Glutamatergic neuron (in vitro differentiated cells): ENCODE results near the gene UPK1A. TPM values are rescaled to one million over a fixed set of nuclear protein-coding genes. Genes with fewer than 3 reads are reported as not detected.
"Not testable (repeated sequence)": the region's sequence is repeated elsewhere in the genome, so short reads cannot be mapped to it uniquely, and the experiment has no call there.

Experiments
- DNase-seq: peaks from one replicate; pipeline ENCODE4 v3.0.0; 2022
- H3K27ac Mint-ChIP-seq: one replicate; pipeline ENCODE4 v1.8.0; 2020; ENCODE audit warnings: mild to moderate bottlenecking, mixed read lengths, inconsistent platforms; ENCODE audit not compliant: unreplicated experiment
- H3K27me3 Mint-ChIP-seq: one replicate; pipeline ENCODE4 v1.8.0; 2020; ENCODE audit warnings: mild to moderate bottlenecking, moderate library complexity, mixed read lengths, inconsistent platforms; ENCODE audit not compliant: unreplicated experiment
- H3K36me3 Mint-ChIP-seq: one replicate; pipeline ENCODE4 v1.8.0; 2020; ENCODE audit warnings: mild to moderate bottlenecking, mixed read lengths, inconsistent platforms; ENCODE audit not compliant: unreplicated experiment
- H3K4me1 Mint-ChIP-seq: one replicate; pipeline ENCODE4 v1.8.0; 2020; ENCODE audit warnings: mild to moderate bottlenecking, low read depth, mixed read lengths, inconsistent platforms; ENCODE audit not compliant: unreplicated experiment
- H3K4me3 Mint-ChIP-seq: one replicate; pipeline ENCODE4 v1.8.0; 2020; ENCODE audit warnings: mild to moderate bottlenecking, mixed read lengths, inconsistent platforms; ENCODE audit not compliant: unreplicated experiment
- H3K9me3 Mint-ChIP-seq: one replicate; pipeline ENCODE4 v1.8.0; 2020; ENCODE audit warnings: mild to moderate bottlenecking, moderate library complexity, mixed read lengths, inconsistent platforms; ENCODE audit not compliant: unreplicated experiment
- total RNA-seq: library from RNA; stranded (reverse); fragmentation: NEBNext Ultra II Directional; extraction: Animal tissue kit (Norgen Biotek cat#: 25700); gene quantifications from one replicate; pipeline ENCODE4 v1.2.1, GENCODE V29; 2021; ENCODE audit not compliant: unreplicated experiment
- TF ChIP-seq, protein P1 (sequence below): fragments of 200-600 bp; sonication (generic); IDR thresholded peaks from one replicate; pipeline ENCODE4 v1.5.0; 2021; ENCODE audit not compliant: partially characterized antibody, unreplicated experiment

UPK1A gene
- total RNA-seq, 1 donor from 2014 or later: not detected

DNA sequence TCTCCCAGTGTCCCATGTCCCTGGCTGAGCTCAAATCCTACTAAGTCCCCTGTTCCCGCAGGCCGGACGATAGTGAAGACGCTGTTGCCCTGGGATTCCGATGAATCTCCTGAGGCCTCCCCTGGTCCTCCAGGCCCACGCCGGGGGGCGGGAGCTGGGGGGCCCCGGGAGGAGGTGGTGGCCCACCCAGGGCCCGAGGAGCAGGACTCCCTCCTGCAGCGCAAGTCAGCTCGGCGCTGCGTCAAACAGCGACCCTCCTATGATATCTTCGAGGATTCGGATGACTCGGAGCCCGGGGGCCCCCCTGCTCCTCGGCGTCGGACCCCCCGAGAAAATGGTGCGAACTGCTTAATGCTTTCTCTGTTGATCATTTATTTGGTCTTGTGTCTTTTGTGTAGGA is 57.4 kb downstream of the UPK1A start:
- H3K27ac Mint-ChIP-seq: no peak overlapping the region
- peaks cover 5% of the 10 kb centered on the region for H3K4me1 Mint-ChIP-seq
- peaks cover 4% of the 10 kb centered on the region for H3K36me3 Mint-ChIP-seq
- H3K9me3 Mint-ChIP-seq: peaks cover 9% of the 10 kb centered on the region
- DNase-seq: no peak
- TF ChIP-seq, protein P1, sequence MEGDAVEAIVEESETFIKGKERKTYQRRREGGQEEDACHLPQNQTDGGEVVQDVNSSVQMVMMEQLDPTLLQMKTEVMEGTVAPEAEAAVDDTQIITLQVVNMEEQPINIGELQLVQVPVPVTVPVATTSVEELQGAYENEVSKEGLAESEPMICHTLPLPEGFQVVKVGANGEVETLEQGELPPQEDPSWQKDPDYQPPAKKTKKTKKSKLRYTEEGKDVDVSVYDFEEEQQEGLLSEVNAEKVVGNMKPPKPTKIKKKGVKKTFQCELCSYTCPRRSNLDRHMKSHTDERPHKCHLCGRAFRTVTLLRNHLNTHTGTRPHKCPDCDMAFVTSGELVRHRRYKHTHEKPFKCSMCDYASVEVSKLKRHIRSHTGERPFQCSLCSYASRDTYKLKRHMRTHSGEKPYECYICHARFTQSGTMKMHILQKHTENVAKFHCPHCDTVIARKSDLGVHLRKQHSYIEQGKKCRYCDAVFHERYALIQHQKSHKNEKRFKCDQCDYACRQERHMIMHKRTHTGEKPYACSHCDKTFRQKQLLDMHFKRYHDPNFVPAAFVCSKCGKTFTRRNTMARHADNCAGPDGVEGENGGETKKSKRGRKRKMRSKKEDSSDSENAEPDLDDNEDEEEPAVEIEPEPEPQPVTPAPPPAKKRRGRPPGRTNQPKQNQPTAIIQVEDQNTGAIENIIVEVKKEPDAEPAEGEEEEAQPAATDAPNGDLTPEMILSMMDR: no peak
- H3K27me3 Mint-ChIP-seq: peaks cover 5% of the 10 kb centered on the region
- no peak overlapping the region for H3K4me3 Mint-ChIP-seq

DNA sequence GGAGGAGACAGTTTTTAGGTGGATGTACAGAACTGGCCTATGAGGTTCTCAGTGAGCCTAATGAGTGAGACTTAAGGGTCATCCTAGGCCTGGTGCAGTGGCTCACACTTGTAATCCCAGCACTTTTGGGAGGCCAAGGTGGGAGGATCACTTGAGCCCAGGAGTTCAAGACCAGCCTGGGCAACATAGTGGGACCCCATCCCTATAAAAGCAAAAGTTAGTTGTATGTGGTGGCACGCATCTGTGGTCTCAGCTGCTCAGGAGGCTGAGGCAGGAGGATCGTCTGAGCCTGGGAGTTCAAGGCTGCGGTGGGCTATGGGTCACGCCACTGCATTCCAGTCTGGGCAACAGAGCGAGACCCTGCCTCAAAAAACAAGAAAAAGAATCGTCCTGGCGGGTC is 57.8 kb downstream of the UPK1A start:
- H3K4me3 Mint-ChIP-seq, H3K9me3 Mint-ChIP-seq, H3K27ac Mint-ChIP-seq: not testable (repeated sequence)

DNA sequence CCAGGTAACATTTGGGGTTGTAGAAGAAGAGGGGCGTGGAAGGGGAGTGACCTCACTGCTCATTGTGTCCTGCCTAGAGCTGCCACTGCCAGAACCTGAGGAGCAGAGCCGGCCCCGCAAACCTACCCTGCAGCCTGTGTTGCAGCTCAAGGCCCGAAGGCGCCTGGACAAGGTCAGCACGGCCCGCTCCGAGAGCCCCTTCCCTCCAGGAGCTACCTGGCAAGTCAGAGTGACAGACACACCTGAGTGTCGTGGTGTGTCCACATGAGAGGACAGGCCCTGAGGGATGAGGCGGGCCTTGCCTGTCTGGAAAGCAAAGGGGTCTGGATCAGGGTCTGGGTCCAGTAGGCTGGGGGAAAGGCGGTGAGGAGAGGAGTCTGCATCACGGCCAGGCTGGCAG is 58.2 kb downstream of the UPK1A start:
- Mint-ChIP-seq H3K4me3 (no peak overlapping the region), H3K27ac (no peak overlapping the region), H3K9me3 (peaks cover 9% of the 10 kb centered on the region), H3K27me3 (peaks cover 4% of the 10 kb centered on the region), H3K4me1 (peaks cover 2% of the 10 kb centered on the region), H3K36me3 (peaks cover 4% of the 10 kb centered on the region)
- DNase-seq: no peak
- TF ChIP-seq, protein P1: no peak

More for the DNA sequence above, 57.8 kb downstream of the UPK1A start:
- not testable (repeated sequence) for H3K36me3 Mint-ChIP-seq, H3K27me3 Mint-ChIP-seq, DNase-seq, H3K4me1 Mint-ChIP-seq

DNA sequence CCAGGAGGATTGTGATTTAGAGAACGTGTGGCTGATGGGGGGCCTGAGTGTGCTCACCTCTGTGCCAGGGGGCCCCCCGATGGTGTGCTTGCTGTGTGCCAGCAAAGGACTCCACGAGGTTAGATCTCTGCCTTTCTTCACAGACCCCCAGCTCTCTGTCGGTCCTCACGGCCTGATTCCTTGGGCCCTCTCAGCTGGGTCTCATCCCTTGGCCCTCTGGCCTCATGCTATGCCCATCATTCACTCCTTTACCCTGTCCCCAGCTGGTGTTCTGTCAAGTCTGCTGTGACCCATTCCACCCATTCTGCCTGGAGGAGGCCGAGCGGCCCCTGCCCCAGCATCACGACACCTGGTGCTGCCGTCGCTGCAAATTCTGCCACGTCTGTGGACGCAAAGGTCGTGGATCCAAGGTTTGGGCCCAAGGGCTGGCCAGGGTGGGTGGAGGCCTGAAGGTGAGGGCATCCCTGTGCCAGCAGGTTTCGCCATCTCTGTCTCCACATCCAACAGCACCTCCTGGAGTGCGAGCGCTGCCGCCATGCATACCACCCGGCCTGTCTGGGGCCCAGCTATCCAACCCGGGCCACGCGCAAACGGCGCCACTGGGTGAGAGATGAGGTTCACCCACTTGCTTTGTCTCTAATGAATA is 59.0 kb downstream of the UPK1A start:
- H3K4me3 Mint-ChIP-seq: no peak overlapping the region
- TF ChIP-seq, protein P1: no peak
- peaks cover 9% of the 10 kb centered on the region for H3K9me3 Mint-ChIP-seq
- no peaks in the 10 kb centered on the region for H3K4me1 Mint-ChIP-seq
- H3K27ac Mint-ChIP-seq: no peak overlapping the region
- DNase-seq: no peak
- H3K27me3 Mint-ChIP-seq: peaks cover 4% of the 10 kb centered on the region
- H3K36me3 Mint-ChIP-seq: peaks cover under 1% of the 10 kb centered on the region

DNA sequence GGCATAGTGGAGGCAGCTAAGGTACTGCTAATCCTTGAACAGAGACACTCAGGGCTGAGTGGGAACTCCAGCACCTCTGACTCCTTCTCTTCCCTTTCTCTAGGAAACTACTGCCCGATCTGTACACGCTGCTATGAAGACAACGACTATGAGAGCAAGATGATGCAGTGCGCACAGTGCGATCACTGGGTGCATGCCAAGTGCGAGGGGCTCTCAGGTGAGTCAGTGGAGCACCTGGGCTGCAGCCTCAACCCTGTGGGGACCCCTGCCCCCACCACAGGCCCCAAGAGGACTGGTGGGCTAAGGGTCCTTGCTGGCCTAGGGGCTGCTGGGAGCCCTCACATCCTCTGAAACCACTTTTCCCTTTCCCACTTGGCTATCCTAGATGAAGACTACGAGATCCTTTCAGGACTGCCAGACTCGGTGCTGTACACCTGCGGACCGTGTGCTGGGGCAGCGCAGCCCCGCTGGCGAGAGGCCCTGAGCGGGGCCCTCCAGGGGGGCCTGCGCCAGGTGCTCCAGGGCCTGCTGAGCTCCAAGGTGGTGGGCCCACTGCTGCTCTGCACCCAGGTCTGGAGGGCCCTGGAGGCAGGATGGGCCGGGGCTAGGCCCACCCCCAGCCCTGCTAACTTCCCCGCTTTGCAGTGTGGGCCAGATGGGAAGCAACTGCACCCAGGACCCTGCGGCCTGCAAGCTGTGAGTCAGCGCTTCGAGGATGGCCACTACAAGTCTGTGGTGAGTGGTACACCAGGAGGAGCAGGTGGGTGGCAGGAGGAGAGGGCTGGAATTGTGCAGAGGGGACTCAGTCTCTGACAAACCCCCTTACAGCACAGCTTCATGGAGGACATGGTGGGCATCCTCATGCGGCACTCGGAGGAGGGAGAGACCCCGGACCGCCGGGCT is 61.0 kb downstream of the UPK1A start:
- Mint-ChIP-seq H3K9me3 (peaks cover 9% of the 10 kb centered on the region), H3K27me3 (peaks cover 4% of the 10 kb centered on the region), H3K36me3 (no peaks in the 10 kb centered on the region), H3K4me3 (no peak overlapping the region), H3K27ac (no peak overlapping the region), H3K4me1 (no peaks in the 10 kb centered on the region)
- no peak for DNase-seq
- TF ChIP-seq, protein P1: no peak

Other genes with a start within 250 kb of the UPK1A start
- not detected for gene FFAR2, start 218.3 kb upstream of the UPK1A start, total RNA-seq
- not detected for gene KRTDAP, start 176.1 kb upstream of the UPK1A start, total RNA-seq
- gene DMKN, start 152.9 kb upstream of the UPK1A start, total RNA-seq: 0.88 TPM
- 0.29 TPM for gene SBSN, start 138.2 kb upstream of the UPK1A start, total RNA-seq
- gene GAPDHS, start 133.1 kb upstream of the UPK1A start, total RNA-seq: not detected
- gene TMEM147, start 120.9 kb upstream of the UPK1A start, total RNA-seq: 67.2 TPM
- 0.32 TPM for gene ATP4A, start 102.9 kb upstream of the UPK1A start, total RNA-seq
- gene PMIS2, start 80.3 kb upstream of the UPK1A start, total RNA-seq: not detected
- gene HAUS5, start 53.8 kb upstream of the UPK1A start, total RNA-seq: 15.9 TPM
- 78.7 TPM for gene RBM42, start 37.5 kb upstream of the UPK1A start, total RNA-seq
- 1.3 TPM for gene ETV2, start 24.8 kb upstream of the UPK1A start, total RNA-seq
- 448 TPM for gene COX6B1, start 18.2 kb upstream of the UPK1A start, total RNA-seq
- gene ZBTB32, start 38.0 kb downstream of the UPK1A start, total RNA-seq: not detected
- gene KMT2B, start 51.5 kb downstream of the UPK1A start, total RNA-seq: 60.8 TPM
- gene IGFLR1, start 75.9 kb downstream of the UPK1A start, total RNA-seq: 4.7 TPM
- 24.3 TPM for gene U2AF1L4, start 78.9 kb downstream of the UPK1A start, total RNA-seq
- gene PSENEN, start 79.1 kb downstream of the UPK1A start, total RNA-seq: 109 TPM
- gene LIN37, start 82.1 kb downstream of the UPK1A start, total RNA-seq: 29.8 TPM
- 0.49 TPM for gene HSPB6, start 90.5 kb downstream of the UPK1A start, total RNA-seq
- 41.7 TPM for gene PROSER3, start 91.7 kb downstream of the UPK1A start, total RNA-seq
- gene ARHGAP33, start 109.0 kb downstream of the UPK1A start, total RNA-seq: 180 TPM
- gene PRODH2, start 146.3 kb downstream of the UPK1A start, total RNA-seq: 0.64 TPM
- gene NPHS1, start 186.0 kb downstream of the UPK1A start, total RNA-seq: 4.7 TPM
- 47.1 TPM for gene KIRREL2, start 190.4 kb downstream of the UPK1A start, total RNA-seq
- gene APLP1, start 202.1 kb downstream of the UPK1A start, total RNA-seq: 618 TPM
- 7.6 TPM for gene NFKBID, start 234.0 kb downstream of the UPK1A start, total RNA-seq
- not detected for gene HCST, start 236.0 kb downstream of the UPK1A start, total RNA-seq
- gene TYROBP, start 241.8 kb downstream of the UPK1A start, total RNA-seq: not detected